DMS153 treated with DMSO at 0.1 percent for 48 hours (cell line): ENCODE measurements around the gene ARHGEF17.

Source experiments
- DNase-seq: peaks from one replicate; lab custom pipeline; 2025; ENCODE audit not compliant: unreplicated experiment; lab: John Stamatoyannopoulos, UW

The ARHGEF17 gene

DNA sequence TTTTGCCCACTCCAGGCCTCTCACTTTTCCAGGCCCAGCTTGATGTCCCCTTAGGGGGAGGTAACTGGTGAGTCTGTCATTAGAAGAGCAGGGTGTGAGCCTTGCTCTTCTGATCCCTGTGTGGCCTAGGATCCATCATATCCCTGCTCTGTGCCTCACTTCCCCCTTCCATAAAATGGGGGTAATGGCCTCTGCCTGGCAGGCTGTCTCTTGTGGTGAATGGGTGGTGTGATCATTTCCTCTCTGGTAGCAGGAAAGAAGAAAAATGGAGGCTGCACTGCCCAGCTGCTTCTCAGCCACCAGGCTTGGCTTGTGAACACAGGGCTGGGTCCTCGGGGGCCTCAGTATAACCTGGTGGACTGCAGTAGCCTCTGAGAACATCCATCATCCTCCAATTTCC is 5.6 kb downstream of the ARHGEF17 start:
- DNase-seq: no peak

DNA sequence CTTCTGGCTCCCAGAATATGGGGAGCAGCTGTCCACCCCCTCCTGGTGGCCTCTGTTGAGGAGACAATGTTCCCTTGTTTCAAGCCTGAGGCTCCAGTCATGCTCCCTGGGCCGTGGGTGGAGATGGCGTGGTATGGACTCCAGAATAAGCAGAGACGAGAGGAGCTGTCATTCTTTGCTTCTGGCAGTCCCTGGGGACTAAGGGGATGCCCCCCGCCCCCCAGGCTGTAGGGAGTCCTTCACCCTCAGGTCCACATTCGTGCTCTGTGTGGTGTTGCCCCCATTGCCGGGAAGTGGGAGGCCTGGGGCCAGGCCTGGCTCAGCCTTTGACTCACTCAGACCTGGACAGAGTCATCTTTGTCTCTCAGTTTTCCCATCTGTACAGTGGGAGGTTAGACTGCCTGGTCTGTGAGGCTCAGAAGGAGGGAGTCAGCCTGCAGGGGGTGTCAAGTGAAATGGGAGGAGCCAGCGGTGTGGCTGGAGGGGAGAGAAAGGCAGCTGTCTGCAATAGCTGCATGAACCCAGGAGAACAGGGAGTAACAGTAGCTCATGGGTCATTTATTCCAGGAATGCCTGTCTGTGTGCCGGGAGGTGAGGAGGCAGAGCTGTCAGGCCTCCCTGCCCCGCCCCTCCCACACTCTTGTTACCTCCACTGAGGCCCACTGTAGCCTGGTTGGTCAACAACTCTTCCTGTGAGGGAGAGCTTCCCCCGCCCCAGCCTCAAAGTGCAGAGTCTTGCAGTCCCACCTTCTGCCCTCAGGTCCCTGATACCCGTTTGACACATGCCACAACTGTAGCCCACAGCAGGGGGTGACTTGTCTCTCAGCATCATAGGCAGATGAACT is 6.3 kb downstream of the ARHGEF17 start:
- no peak for DNase-seq

DNA sequence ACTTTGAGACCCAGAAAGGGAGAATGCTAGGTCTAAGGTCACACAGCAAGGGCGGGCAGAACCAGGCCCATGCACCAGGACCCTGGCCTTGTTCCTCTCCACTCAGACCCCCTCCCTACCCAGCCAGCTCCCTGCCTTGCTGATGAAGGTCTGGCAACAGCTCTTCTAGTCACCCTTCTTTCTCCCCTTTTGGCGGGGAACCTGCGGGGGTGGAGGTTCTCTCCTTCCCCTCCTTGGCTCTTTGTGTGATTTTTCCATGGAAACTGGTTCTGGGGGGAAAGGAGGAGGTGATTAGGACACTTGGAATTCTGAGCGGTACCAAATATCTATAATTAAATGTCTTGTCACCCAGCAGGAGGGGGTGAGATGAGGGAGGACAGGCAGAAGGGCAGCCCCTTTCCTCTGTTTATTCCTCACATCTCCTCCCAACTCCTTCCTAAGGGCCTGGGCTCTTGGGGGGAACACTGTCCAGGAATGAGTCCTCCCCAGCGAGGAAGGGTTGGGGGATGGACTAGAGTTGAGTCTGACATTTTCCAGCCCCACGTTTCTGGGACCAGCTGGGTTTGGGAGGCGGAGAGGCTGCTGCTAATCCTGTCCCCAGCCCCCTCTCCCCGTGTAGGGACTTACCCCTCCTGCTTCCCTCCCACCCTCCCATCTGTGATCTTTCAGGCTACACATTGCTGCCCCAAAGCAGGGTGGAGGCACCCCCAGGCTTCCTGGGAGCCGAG is 7.4 kb downstream of the ARHGEF17 start:
- DNase-seq: no peak

DNA sequence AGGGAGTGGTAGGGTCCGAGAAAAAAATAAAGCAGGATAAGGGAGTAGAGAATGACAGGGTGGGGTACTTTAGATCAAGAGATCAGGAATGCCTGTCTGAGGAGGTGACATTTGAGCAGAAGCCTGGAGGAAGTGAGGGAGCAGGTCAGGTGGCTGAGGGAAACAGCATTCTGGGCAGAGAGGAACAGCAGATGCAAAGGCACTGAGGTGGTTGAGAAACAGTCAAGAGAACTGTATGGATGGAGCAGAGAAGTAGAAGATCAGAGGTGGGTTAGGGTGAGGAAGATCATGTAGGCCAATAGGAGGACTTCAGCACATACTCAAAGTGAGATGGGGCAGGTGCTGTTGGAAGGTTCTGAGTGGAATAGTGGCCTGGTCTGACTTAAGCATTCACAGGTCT is 8.3 kb downstream of the ARHGEF17 start:
- DNase-seq: no peak

DNA sequence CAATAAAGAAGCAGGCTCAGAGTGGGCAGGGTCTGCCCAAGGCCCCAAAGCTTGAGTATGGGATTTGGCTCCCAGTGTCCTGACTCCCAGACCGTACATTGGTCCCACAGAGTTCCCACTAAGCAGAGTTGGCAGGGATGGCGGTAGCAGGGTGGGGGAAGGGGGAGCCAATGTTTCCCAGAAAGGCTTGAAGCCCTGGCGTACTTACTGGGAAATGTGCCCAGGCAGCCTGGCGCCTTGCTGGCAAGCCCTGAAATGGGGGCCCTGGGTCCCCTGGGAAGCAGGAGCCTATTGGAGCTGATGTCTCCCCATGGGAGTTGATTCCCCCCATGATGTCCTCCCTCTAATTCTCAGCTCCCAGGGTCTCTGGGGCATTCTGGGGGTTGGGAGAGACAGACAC is 9.3 kb downstream of the ARHGEF17 start:
- no peak for DNase-seq

DNA sequence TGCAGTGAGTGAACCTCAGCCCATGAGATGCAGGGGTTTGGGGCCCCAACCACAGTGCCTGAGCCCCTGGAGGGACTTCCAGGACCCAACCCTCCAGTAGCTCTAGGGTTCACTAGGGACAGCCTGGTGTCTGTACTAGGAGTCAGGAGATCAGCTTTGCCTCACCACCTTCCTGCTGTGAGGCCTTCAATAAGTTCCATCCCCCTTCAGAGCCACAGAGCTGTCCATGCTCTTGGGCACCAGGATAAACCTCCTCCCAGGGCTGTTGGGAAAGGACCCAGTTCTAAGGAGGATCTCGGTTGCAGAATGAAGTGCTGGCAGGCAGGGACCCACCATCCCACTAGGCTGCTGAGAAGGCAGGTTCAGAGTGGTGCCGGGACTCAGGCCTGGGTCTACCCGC is 9.7 kb downstream of the ARHGEF17 start:
- DNase-seq: no peak

DNA sequence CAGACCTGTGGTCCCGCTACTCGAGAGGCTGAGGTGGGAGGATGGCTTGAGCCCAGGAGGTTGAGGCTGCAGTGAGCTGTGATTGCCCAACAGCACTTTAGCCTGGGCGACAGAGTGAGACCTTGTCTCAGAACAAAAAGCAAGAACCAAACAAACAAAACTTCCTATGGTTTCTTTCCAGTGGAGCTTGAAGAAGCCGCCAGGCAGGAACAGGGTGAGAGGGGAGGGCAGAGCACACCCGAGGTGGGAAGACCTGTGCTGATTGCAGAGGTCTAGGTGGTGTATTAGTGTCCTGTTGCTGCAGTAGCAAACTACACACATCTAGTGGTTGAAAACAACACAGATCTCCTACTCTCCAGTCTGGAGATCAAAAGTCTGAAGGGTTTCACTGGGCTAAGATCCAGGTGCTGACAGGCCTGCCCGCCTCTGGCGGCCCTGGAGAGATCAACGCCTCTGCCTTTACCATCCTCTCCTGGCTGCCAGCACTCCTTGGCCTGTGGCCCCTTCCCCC is 10.5 kb downstream of the ARHGEF17 start:
- DNase-seq: no peak

DNA sequence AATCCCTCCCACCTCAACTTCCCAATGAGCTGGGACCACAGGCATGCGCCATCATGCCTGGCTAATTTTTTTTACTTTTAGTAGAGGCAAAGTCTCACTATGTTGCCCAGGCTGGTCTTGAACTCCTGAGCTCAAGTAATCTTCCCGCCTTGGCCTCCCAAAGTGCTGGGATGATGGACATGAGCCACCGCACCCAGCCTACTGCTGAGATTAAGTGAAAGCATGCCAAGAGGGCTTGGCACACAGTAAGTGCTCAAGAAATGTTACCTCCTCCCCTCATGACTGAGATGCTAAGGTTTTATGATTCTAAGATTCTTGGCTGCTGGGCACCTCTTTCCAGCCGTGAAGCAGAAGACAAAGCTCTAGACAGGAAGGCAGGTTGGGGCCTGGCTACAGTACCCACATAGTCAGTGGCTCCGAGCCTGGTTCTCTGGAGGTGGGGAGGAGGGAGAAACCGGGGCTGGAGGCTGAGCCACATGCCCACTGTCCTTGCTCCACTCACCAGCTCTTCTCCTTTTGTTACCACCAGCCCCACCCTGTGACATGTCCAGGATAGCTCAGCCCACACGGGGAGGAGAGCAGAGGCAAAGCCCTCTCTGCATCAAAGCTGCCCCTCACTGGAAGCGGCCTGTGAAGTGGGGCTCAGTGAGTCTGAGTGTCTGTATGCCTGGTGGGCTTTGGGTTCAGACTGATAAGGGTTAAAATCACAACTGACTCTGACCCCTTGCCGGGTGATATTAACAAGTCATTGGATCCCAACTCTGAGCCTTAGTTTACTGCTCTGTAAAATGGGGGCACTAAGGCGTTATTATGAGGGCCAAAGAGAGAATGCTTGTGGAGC is 12.9 kb downstream of the ARHGEF17 start:
- no peak for DNase-seq

DNA sequence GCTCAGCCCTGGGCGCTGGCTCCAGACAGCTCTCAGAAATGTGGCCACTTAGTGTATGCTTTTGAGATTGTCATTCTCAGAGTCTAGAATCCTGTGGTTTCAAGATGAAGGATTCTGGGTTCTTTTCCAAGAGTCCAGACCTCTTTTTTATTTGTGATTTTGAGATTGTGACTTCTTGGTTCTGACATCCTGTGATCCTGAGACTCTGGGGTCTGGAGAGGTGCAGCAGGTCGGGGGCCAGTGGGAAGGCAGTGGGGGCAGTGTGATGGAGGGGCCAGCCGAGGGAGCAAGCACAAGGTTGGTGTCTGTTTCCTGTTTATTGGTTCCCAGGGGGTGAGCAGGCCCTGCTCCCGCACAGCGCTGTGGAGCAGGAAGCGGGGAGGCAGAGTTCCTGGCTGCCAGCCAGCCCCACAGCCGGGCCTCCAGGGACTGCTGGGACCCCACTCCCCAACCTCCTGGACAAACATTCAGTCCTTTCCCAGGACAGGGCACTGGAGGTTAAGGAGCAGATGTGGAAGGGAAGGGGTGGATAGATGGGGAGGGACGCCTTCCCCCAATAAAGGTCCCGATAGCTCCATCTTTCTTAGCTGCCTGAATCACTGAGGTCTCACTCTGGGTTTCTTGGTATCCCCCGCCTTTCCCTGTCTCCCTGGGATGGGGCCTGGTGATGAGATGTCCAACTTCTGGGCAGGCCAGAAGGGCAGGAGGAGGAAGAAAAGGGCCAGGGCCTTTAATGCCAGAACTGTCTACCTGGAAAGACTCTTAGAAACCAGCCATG is 13.7 kb downstream of the ARHGEF17 start:
- DNase-seq: peak; percentile 18

DNA sequence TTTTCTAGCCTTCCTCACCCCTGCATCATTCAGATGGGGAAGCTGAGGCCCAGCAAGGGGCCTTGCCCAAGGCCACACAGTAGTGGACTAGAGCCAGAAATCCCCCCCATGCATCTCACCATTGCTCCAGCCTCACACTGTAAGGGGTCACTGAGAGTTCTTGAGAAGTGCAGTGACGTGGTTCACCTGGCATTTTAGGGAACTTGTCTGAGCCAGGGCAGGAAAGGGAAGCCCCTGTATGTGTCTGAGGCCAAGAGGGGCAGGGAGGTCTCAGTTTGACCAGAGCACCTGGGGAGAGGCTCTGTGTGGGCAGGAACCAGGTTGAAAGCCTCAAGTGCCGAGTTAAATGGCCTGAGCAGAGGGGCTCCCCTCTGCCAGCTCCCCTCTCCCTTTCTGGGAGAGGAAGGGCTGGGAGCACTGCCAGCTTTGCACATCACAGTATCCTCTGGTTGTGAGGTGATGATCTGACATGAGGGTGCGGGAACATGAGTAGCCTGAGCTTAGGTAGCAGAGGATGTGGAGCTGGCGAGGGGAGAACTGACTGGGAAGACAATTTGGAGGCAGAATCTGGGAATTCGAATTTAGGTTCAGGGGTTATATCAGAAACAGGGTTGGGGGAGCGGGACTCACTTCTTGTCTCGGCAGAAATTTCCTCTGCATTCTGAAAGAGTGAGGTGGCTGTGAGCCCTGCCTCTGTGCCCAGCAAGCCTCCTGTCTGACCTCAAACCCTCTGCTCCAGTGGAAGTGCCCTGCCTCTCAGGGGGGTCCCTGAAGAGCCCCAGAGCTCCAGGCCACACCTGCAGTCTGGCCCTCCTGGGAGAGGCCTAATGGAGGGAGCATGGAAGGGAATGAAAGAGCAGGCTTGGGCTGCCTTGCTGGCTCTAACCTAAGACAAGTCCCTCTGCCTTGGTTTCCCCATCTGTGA is 14.6 kb downstream of the ARHGEF17 start:
- no peak for DNase-seq

DNA sequence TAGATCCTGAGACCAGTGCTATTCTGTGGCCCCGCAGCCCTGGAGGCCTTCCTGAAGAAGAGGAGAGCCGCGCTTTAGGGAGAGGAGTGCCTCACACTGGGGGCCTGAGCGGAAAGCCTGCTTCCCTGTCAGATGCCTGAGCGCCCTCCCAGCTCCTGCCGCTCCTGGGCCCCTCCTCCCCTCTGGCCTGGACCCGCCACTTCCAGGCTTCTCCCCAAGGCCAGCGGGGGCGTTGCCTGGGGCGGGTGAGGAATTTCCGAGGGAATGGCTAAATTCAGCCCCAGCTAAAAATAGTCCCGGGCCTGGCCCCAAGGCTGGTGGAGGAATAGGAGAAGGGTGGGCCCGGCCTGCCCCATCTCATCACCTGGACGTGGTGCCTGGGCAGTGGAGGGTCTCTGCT is 15.4 kb downstream of the ARHGEF17 start:
- no peak for DNase-seq

DNA sequence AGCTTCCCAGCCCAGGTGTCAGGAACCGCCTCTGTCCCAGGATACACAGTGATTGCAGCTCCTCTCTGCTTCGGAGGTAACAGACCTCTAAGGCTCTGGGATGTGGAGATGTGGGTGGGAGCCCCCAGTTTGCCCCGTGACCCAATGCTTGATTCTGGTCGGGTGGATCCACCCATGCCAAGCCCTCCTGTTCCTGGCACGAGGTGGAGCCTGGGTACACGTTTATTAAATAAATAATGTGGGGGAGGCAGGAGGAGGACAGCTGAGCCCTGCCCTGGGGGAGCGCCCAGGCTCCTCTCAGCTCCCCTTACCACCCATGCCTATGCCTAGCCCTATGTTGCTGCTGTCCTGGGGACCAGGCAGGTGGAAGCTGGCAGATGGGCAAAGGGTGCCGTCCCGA is 16.0 kb downstream of the ARHGEF17 start:
- DNase-seq: no peak

DNA sequence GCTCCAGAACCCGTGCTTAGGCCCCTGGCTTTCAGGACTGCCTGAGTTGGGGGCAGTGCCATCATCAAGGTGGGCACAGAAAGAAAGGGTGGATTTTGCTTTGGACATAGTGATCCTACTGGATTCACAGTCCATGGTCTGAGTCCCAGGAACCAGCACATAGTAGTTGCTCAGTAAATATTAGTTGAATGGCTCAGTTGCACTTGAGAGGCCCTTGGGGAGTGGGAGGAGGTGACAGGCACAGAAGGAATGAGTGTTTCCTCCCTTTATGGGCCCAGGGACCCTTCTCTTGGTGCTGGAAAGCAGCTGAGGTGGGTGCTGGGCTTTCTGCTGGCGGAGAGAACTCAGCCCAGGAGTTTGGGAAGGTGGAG is 16.6 kb downstream of the ARHGEF17 start:
- no peak for DNase-seq

DNA sequence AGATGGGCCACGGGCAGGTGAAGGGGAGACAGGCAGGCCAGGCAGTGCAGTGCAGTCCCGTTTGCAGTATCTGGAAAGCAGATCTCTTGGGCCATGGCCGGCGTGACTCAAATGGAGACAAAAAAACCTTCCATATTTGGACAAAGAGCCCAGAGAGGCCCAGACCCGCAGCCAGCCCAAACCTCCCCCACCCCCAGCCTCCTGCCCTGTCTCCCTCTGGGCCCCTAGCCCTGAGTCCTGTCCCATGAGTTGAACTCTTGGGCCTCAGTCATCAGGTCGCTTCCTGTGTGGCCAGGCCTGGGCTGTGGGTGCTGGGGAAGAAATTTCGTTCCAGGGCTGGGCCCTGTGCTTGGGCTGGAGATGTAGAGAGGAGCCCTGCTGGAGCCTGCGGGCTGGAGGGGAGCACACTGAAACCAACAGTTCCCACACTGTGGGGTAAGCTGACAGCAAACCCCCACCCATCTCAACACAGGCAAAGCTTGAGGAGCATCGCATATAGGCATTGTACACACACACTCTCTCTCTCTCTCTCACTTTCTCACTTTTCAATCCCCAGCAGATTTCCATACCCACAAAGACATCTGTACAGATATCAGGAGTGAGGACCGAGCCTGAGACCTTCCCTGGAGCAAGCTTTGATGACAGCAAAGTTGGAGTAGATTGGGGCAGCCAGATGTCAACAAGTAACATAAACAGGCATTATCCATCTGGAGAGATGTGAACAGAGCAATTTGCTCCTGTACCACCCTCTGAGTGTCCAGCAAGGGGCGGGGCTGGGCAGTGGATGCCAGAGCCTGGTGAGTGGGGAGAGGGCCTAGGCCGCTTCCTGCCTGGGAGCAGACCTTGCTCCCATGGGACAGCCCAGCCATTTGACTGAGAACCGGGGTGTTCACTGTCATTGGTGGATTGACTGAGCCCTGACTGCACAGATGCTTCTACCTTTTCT is 17.2 kb downstream of the ARHGEF17 start:
- no peak for DNase-seq

DNA sequence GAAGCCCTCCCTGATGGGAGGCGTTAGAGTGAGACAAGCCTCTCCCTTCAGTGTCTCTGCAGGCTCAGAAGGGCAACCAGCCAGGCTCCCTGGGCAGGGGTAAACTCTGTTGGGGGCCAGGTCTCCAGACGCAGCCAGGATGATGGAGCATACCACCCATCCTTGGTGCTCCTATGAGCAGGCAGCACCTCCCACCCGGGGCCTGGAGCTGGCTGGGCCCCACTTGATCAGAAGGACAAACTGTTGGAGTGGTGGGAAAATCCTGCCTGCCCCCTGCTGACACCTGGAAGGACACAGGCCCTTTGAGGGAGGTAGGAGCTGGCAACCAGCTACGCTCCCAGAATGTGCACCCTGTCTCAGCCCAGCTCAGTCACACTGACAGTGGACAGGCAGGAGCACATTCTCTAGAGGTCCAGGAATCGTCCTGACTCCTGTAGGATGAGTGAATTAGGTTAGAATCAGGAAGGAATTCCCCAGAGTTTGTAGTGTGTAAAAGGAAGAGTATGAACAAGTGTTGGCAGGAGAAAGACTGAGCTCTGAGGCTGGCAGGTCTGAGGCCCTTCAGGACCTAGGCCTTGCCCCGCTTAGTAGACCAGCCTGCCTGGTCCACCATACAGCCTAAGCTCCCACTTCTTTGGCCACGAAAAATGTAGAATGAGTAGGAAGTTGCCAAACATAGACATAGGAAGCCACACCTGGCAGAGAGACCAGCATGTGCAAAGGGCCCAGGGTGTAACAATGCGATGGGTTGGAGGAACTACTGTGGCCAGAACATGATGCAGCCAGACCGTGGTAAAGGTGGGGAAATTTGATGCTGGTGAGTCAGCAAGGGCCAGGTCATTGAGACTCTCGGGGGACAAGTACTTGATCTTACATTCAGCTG is 19.1 kb downstream of the ARHGEF17 start:
- no peak for DNase-seq

DNA sequence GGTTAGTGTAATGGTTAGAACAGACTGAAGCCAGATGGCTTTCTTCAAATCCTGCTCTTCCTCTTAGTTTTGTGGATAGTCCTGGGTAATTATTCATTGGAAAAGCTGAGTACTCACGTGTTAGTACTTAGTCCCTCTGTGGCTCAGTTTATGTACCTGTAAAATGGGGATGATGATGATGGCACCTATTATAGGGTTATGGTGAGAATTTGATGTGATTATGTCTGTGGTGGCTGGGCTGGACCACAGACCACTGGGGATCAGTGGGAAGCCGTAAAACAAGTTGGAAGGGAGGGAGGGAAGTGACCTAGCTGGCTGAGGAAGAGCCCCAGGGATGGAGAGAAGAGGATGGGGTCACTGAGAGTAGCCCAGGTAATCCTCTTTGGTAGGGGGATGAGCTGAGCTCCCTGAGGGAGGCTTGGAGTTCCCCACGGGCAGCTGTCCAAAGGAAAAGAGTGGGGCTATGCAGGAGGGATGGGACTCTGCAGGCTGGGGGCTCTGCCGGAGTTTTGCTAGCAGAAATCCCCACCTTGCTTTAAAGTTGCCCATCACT is 19.8 kb downstream of the ARHGEF17 start:
- DNase-seq: no peak

DNA sequence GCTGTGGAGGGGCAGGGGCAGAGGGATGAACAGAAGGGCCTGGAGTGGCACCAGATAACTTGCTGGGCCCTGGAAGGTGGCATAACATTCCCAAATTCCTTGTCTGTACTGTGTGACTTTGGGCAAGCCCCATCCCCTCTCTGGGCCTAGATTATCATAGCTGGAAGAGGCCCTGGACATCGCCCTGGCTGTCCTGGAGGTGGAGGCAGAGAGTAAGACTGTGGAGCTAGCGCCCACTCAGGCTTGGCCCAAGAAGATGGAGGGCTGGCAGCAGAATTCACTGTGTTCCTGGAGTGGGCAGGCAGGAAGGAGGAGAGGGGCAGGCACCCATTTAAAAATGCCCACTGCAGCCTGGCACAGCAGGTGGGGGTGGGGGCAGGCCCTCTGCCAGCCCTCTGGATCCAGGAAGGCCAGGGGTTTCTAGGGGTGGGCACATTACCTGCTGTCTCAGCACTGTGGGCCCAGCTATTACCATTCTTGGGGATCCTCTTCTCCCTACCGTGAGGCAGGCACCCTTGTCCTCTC is 22.6 kb downstream of the ARHGEF17 start:
- no peak for DNase-seq
